ENCODE results near the gene FSTL1.

Gene FSTL1

DNA sequence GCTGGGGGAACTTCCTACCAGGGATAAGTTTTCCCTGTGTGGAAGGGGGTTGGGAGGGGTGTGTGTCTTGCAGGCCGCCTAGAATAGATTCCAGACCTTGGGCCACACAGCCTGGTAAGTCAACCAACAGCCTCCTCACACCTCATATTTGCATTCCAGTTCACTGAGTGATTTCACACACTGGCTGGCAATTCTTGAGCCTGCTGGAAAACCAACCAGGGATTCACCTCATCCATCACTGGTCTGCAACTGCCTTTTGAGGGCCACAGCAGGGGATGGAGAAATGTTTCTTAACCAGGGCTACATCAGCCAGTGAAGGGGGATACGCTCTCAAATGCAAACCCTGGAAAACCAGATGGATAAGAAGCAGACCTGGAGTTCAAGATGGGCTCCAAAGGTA is 2.0 kb downstream of the FSTL1 start:
- peaks cover 0 to 23% (median 0%) of the 10 kb centered on the region in 5 experiments for H3K27me3 ChIP-seq (replicated peaks in 2 of 5; ENCODE audit: control insufficient read depth in 4 of 5, insufficient read depth in 5 of 5, low read length in 4 of 5)
- no peaks in the 10 kb centered on the region for H3K36me3 ChIP-seq (ENCODE audit: control insufficient read depth in 4 of 4, insufficient read depth in 4 of 4, low read length in 3 of 4)
- H3K27ac ChIP-seq (ENCODE audit: insufficient read depth in 1 of 2, low read depth in 1 of 2, low read length in 2 of 2, poor library complexity in 1 of 2, severe bottlenecking in 2 of 2) = no peak overlapping the region
- 100% methylated on average over 1 of the region's 2 CpGs for WGBS (ENCODE audit: insufficient coverage)
- no peaks in the 10 kb centered on the region for H3K9me3 ChIP-seq (ENCODE audit: control extremely low read depth in 1 of 5, control insufficient read depth in 4 of 5, insufficient read depth in 2 of 5, low read depth in 1 of 5, low read length in 4 of 5)
- POLR2A ChIA-PET = no interaction called here
- CTCF ChIA-PET = interaction anchor here (0.8 to 1.3 kb wide), 4 partner anchors 11 to 110 kb away, joined by 3 to 4 read pairs (median 4); no protein-coding TSS in a partner anchor
- no peak overlapping the region for H3K4me3 ChIP-seq (ENCODE audit: control insufficient read depth in 1 of 7, extremely low read depth in 1 of 7, insufficient read depth in 4 of 7, low read depth in 2 of 7, low read length in 6 of 7)
- peaks cover 4 to 16% (median 13%) of the 10 kb centered on the region in 4 experiments for H3K4me1 ChIP-seq (ENCODE audit: control extremely low read depth in 1 of 4, control insufficient read depth in 4 of 4, insufficient read depth in 4 of 4, low read length in 3 of 4)
- no peak for DNase-seq

DNA sequence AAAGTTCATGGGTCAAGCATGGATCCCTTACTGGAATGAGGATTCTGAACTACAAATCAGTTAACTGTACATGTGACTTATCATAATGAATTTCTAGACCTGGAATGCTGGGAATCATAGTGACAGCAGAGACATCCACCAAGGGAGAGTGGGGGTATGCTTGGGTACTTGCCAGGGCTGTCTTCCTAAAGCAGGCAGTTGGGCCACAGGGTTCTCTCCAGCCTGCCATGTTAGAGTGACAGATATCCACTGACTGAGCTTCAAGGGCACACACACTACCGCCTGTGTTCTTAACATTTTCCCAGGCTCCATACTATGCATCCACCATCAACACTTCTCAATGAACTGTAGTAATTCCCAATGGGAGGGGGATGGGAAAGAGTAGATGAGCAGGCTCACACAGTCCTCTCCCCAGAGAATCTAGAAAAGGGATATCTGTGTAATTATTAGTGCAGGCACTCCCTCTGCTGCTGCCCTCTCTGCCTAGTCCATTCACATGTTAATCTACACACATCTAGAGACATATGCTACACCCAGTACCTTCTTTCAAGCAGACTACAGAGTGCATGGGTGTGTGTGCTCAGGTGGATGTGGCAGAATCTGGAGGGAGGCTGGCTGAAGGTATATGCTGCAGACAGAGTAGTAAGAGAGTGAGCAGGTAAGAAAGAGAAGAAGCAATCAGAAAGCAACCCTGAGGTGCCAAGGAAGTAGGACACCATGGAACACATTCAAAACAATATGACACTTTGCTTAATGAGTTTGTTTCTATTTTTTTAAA is 3.7 kb downstream of the FSTL1 start:
- Histone ChIP-seq H3K4me3 (ENCODE audit: control insufficient read depth in 1 of 7, extremely low read depth in 1 of 7, insufficient read depth in 4 of 7, low read depth in 2 of 7, low read length in 6 of 7) (no peak overlapping the region), H3K27me3 (replicated peaks in 2 of 5; ENCODE audit: control insufficient read depth in 4 of 5, insufficient read depth in 5 of 5, low read length in 4 of 5) (peaks cover 0 to 18% (median 0%) of the 10 kb centered on the region in 5 experiments), H3K36me3 (ENCODE audit: control insufficient read depth in 4 of 4, insufficient read depth in 4 of 4, low read length in 3 of 4) (no peaks in the 10 kb centered on the region), H3K9me3 (ENCODE audit: control extremely low read depth in 1 of 5, control insufficient read depth in 4 of 5, insufficient read depth in 2 of 5, low read depth in 1 of 5, low read length in 4 of 5) (no peaks in the 10 kb centered on the region), H3K27ac (ENCODE audit: insufficient read depth in 1 of 2, low read depth in 1 of 2, low read length in 2 of 2, poor library complexity in 1 of 2, severe bottlenecking in 2 of 2) (no peak overlapping the region), H3K4me1 (ENCODE audit: control extremely low read depth in 1 of 4, control insufficient read depth in 4 of 4, insufficient read depth in 4 of 4, low read length in 3 of 4) (peaks cover 4 to 16% (median 13%) of the 10 kb centered on the region in 4 experiments)
- CTCF ChIA-PET = interaction anchor here (0.6 to 7.7 kb wide), 3 partner anchors 12 to 380 kb away, joined by 3 to 76 read pairs (median 4); no protein-coding TSS in a partner anchor
- WGBS (ENCODE audit: insufficient coverage) = no CpG with 5 or more reads among the region's 1 CpG
- DNase-seq = no peak
- POLR2A ChIA-PET = no interaction called here

DNA sequence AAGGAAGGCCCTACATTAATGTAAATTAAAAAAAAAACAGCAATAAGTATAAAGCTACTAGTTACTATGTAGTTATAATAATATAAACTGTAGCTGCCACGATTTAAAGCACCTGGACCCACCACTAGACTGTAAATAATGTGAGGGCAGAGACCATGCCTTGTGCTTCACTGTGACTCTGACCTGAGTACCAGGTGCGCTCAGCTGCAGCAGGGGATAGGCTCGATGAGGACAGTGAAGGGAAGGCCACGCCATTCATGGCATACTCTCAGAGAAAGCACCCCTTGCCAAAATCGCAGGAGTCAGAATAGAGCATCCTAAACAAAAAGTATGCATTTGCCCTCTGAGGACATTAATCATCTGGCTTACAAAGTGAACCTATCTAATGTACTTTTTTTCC is 5.1 kb downstream of the FSTL1 start:
- 97% methylated on average over 4 of the region's 5 CpGs for WGBS (ENCODE audit: insufficient coverage)
- ChIA-PET POLR2A (no interaction called here), CTCF (interaction anchor here (0.7 to 7.7 kb wide), 6 partner anchors 11 to 247 kb away, joined by 3 to 76 read pairs (median 4); partner anchors contain the start of gene LRRC58)
- DNase-seq = no peak
- no peak overlapping the region for H3K27ac ChIP-seq (ENCODE audit: insufficient read depth in 1 of 2, low read depth in 1 of 2, low read length in 2 of 2, poor library complexity in 1 of 2, severe bottlenecking in 2 of 2)
- H3K36me3 ChIP-seq (ENCODE audit: control insufficient read depth in 4 of 4, insufficient read depth in 4 of 4, low read length in 3 of 4) = no peaks in the 10 kb centered on the region
- peaks cover 4 to 13% (median 7%) of the 10 kb centered on the region in 4 experiments for H3K4me1 ChIP-seq (ENCODE audit: control extremely low read depth in 1 of 4, control insufficient read depth in 4 of 4, insufficient read depth in 4 of 4, low read length in 3 of 4)
- no peak overlapping the region for H3K4me3 ChIP-seq (ENCODE audit: control insufficient read depth in 1 of 7, extremely low read depth in 1 of 7, insufficient read depth in 4 of 7, low read depth in 2 of 7, low read length in 6 of 7)
- no peaks in the 10 kb centered on the region for H3K9me3 ChIP-seq (ENCODE audit: control extremely low read depth in 1 of 5, control insufficient read depth in 4 of 5, insufficient read depth in 2 of 5, low read depth in 1 of 5, low read length in 4 of 5)
- peaks cover 0 to 12% (median 0%) of the 10 kb centered on the region in 5 experiments for H3K27me3 ChIP-seq (replicated peaks in 2 of 5; ENCODE audit: control insufficient read depth in 4 of 5, insufficient read depth in 5 of 5, low read length in 4 of 5)

DNA sequence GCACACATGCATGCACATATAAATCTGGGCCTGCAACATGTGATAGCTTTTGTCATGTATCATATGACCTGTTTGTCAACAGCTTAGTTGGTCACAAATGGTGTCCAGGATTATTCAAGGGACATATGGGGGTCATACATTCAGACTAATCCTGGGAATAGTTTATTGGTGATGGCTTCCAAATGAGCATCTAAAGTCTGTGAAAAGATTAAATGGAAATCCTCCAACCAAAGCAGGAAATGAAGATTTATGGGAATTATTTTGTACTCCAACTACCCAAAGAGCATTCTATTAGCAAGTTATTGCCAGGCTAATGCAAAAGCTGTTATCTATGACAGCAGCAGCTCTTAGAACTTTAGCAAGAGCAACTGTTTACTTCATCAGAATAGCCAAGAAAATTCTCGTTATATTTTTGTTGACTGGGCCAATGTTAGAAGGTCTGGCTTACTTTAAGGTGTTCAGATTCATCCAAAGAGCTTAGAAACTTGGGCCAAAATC is 7.1 kb downstream of the FSTL1 start:
- ChIA-PET CTCF (interaction anchor here (1.6 to 7.7 kb wide), 4 partner anchors 18 to 245 kb away, joined by 3 to 76 read pairs (median 4); no protein-coding TSS in a partner anchor), POLR2A (interaction anchor here (1.1 kb wide), 1 partner anchor 18 kb away, joined by 3 read pairs; no protein-coding TSS in a partner anchor)
- H3K27me3 ChIP-seq (replicated peaks in 2 of 5; ENCODE audit: control insufficient read depth in 4 of 5, insufficient read depth in 5 of 5, low read length in 4 of 5) = peaks cover 0 to 2% (median 0%) of the 10 kb centered on the region in 5 experiments
- DNase-seq = no peak
- H3K4me1 ChIP-seq (ENCODE audit: control extremely low read depth in 1 of 4, control insufficient read depth in 4 of 4, insufficient read depth in 4 of 4, low read length in 3 of 4) = no peaks in the 10 kb centered on the region
- no peak overlapping the region for H3K27ac ChIP-seq (ENCODE audit: insufficient read depth in 1 of 2, low read depth in 1 of 2, low read length in 2 of 2, poor library complexity in 1 of 2, severe bottlenecking in 2 of 2)
- H3K4me3 ChIP-seq (ENCODE audit: control insufficient read depth in 1 of 7, extremely low read depth in 1 of 7, insufficient read depth in 4 of 7, low read depth in 2 of 7, low read length in 6 of 7) = peak overlapping the region in 1 of 7 experiments; percentile 6
- WGBS (ENCODE audit: insufficient coverage) = 100% methylated on average over 1 of the region's 1 CpG
- no peaks in the 10 kb centered on the region for H3K9me3 ChIP-seq (ENCODE audit: control extremely low read depth in 1 of 5, control insufficient read depth in 4 of 5, insufficient read depth in 2 of 5, low read depth in 1 of 5, low read length in 4 of 5)
- peaks cover 0 to 2% (median 0%) of the 10 kb centered on the region in 4 experiments for H3K36me3 ChIP-seq (ENCODE audit: control insufficient read depth in 4 of 4, insufficient read depth in 4 of 4, low read length in 3 of 4)

DNA sequence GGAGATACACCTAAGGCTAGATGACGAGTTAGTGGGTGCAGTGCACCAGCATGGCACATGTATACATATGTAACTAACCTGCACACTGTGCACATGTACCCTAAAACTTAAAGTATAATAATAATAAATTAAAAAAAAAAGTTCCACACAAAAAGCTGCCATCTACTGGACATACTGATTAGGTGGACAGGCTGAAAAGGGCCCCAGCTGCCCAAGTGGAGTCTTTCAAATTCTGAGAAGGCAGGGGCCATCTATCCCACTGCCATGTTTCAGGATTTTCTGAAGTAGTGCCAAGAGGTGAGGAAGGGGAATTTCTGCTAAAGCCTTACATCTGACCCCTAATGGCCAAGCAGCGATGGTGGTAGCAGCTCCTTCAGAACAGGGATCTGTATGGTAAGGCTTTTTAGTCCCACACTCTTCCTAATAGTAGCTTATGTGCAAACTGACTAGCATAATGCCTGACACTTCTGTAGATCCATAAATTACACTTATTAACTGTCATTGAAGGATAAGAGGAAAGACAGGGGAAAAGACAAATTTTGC is 7.7 kb downstream of the FSTL1 start:
- DNase-seq = no peak
- CTCF ChIA-PET = interaction anchor here (1.6 to 7.7 kb wide), 3 partner anchors 18 to 200 kb away, joined by 3 to 76 read pairs (median 5); no protein-coding TSS in a partner anchor
- peaks cover 0 to 2% (median 0%) of the 10 kb centered on the region in 4 experiments for H3K36me3 ChIP-seq (ENCODE audit: control insufficient read depth in 4 of 4, insufficient read depth in 4 of 4, low read length in 3 of 4)

DNA sequence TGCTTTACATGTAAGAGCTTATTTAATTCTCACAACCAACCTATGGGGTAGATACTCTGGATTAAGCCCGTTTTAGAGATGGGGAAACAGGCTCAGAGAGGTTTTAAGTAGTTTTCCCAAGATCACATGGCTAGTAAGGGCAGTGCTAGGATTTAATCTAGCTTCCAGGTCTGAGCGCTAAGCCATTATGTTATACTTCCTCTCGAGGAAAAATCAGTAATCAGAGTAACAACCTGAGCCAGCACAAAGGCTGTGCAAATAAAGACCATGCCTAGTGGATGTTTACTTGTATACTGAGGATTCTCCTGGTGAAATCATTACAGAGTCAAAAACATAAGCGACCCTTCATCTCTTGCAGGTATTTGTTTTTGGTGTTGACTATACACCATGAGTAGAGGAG is 9.0 kb downstream of the FSTL1 start:
- H3K4me3 ChIP-seq (ENCODE audit: control insufficient read depth in 1 of 7, extremely low read depth in 1 of 7, insufficient read depth in 4 of 7, low read depth in 2 of 7, low read length in 6 of 7) = no peak overlapping the region
- no peak overlapping the region for H3K27ac ChIP-seq (ENCODE audit: insufficient read depth in 1 of 2, low read depth in 1 of 2, low read length in 2 of 2, poor library complexity in 1 of 2, severe bottlenecking in 2 of 2)
- ChIA-PET POLR2A (no interaction called here), CTCF (interaction anchor here (7.7 kb wide), 1 partner anchor 22 kb away, joined by 76 read pairs; no protein-coding TSS in a partner anchor)
- peaks cover 0 to 2% (median 0%) of the 10 kb centered on the region in 4 experiments for H3K36me3 ChIP-seq (ENCODE audit: control insufficient read depth in 4 of 4, insufficient read depth in 4 of 4, low read length in 3 of 4)
- 100% methylated on average over 2 of the region's 4 CpGs for WGBS (ENCODE audit: insufficient coverage)
- no peak for DNase-seq
- no peaks in the 10 kb centered on the region for H3K4me1 ChIP-seq (ENCODE audit: control extremely low read depth in 1 of 4, control insufficient read depth in 4 of 4, insufficient read depth in 4 of 4, low read length in 3 of 4)
- no peaks in the 10 kb centered on the region for H3K9me3 ChIP-seq (ENCODE audit: control extremely low read depth in 1 of 5, control insufficient read depth in 4 of 5, insufficient read depth in 2 of 5, low read depth in 1 of 5, low read length in 4 of 5)
- H3K27me3 ChIP-seq (replicated peaks in 2 of 5; ENCODE audit: control insufficient read depth in 4 of 5, insufficient read depth in 5 of 5, low read length in 4 of 5) = no peaks in the 10 kb centered on the region

More for the DNA sequence above, 7.7 kb downstream of the FSTL1 start:
- 100% methylated on average over 1 of the region's 2 CpGs for WGBS (ENCODE audit: insufficient coverage)
- Histone ChIP-seq H3K4me3 (ENCODE audit: control insufficient read depth in 1 of 7, extremely low read depth in 1 of 7, insufficient read depth in 4 of 7, low read depth in 2 of 7, low read length in 6 of 7) (no peak overlapping the region), H3K27ac (ENCODE audit: insufficient read depth in 1 of 2, low read depth in 1 of 2, low read length in 2 of 2, poor library complexity in 1 of 2, severe bottlenecking in 2 of 2) (no peak overlapping the region), H3K9me3 (ENCODE audit: control extremely low read depth in 1 of 5, control insufficient read depth in 4 of 5, insufficient read depth in 2 of 5, low read depth in 1 of 5, low read length in 4 of 5) (no peaks in the 10 kb centered on the region), H3K4me1 (ENCODE audit: control extremely low read depth in 1 of 4, control insufficient read depth in 4 of 4, insufficient read depth in 4 of 4, low read length in 3 of 4) (no peaks in the 10 kb centered on the region), H3K27me3 (replicated peaks in 2 of 5; ENCODE audit: control insufficient read depth in 4 of 5, insufficient read depth in 5 of 5, low read length in 4 of 5) (no peaks in the 10 kb centered on the region)
- POLR2A ChIA-PET = interaction anchor here (1.1 kb wide), 1 partner anchor 19 kb away, joined by 3 read pairs; no protein-coding TSS in a partner anchor

Data from common myeloid progenitor, CD34-positive (primary cell).